GM21447 (cell line): Measurements from ENCODE around the gene LRCH1.
"Not testable (repeated sequence)": the region's sequence is repeated elsewhere in the genome, so short reads cannot be mapped to it uniquely, and the experiment has no call there.

Experiments used
- ATAC-seq: cut with Tn5 transposase; IDR thresholded peaks from one replicate; pipeline ENCODE4 v1.9.1; 2021; ENCODE audit not compliant: unreplicated experiment

The LRCH1 gene

GRCh38 chr13:46745062-46745461, 192.1 kb downstream of the LRCH1 start:
- no peak for ATAC-seq

- ATAC-seq = no peak
Measured at GRCh38 chr13:46745706-46746105, 192.7 kb downstream of the LRCH1 start.

GRCh38 chr13:46747031-46747820, 194.3 kb downstream of the LRCH1 start:
- no peak for ATAC-seq

GRCh38 chr13:46748300-46748699, 195.3 kb downstream of the LRCH1 start:
- no peak for ATAC-seq

- no peak for ATAC-seq
Measured at GRCh38 chr13:46749951-46750350, 197.0 kb downstream of the LRCH1 start.

- peak; percentile 76 for ATAC-seq
Measured at GRCh38 chr13:46751811-46752635, 199.1 kb downstream of the LRCH1 start.

- no peak for ATAC-seq
Measured at GRCh38 chr13:46753137-46753536, 200.2 kb downstream of the LRCH1 start.

GRCh38 chr13:46753917-46754316, 200.9 kb downstream of the LRCH1 start:
- no peak for ATAC-seq

GRCh38 chr13:46754812-46755211, 201.8 kb downstream of the LRCH1 start:
- no peak for ATAC-seq

GRCh38 chr13:46755508-46755907, 202.5 kb downstream of the LRCH1 start:
- not testable (repeated sequence) for ATAC-seq

GRCh38 chr13:46756977-46757376, 204.0 kb downstream of the LRCH1 start:
- ATAC-seq = no peak

- no peak for ATAC-seq
Measured at GRCh38 chr13:46757640-46758039, 204.7 kb downstream of the LRCH1 start.

GRCh38 chr13:46759846-46760245, 206.9 kb downstream of the LRCH1 start:
- no peak for ATAC-seq

- no peak for ATAC-seq
Measured at GRCh38 chr13:46761174-46761573, 208.2 kb downstream of the LRCH1 start.

GRCh38 chr13:46761866-46762265, 208.9 kb downstream of the LRCH1 start:
- no peak for ATAC-seq

- not testable (repeated sequence) for ATAC-seq
Measured at GRCh38 chr13:46769925-46770324, 217.0 kb downstream of the LRCH1 start.

- no peak for ATAC-seq
Measured at GRCh38 chr13:46771693-46772092, 218.7 kb downstream of the LRCH1 start.

- ATAC-seq = no peak
Measured at GRCh38 chr13:46773541-46773940, 220.6 kb downstream of the LRCH1 start.

GRCh38 chr13:46775385-46776107, 222.6 kb downstream of the LRCH1 start:
- no peak for ATAC-seq

- no peak for ATAC-seq
Measured at GRCh38 chr13:46778095-46778494, 225.1 kb downstream of the LRCH1 start.

- no peak for ATAC-seq
Measured at GRCh38 chr13:46778890-46779289, 225.9 kb downstream of the LRCH1 start.
